ENCODE results near the gene RPS27L.

The RPS27L gene

GRCh38 chr15:63172851-63173451 lies 15.7 kb upstream of the RPS27L start:
- no peak for TF ChIP-seq POLR2A (IDR thresholded peaks at IDR 0.05; ENCODE audit: low read depth, low read length)
- FAIRE-seq = no peak
- DNase-seq (ENCODE audit: insufficient read length, low spot score) = no peak

- no peak for TF ChIP-seq POLR2A (IDR thresholded peaks at IDR 0.05; ENCODE audit: low read depth, low read length)
- FAIRE-seq (no peak), DNase-seq (ENCODE audit: insufficient read length, low spot score) (no peak)
Measured at GRCh38 chr15:63172376-63172775, 15.1 kb upstream of the RPS27L start.

DNA sequence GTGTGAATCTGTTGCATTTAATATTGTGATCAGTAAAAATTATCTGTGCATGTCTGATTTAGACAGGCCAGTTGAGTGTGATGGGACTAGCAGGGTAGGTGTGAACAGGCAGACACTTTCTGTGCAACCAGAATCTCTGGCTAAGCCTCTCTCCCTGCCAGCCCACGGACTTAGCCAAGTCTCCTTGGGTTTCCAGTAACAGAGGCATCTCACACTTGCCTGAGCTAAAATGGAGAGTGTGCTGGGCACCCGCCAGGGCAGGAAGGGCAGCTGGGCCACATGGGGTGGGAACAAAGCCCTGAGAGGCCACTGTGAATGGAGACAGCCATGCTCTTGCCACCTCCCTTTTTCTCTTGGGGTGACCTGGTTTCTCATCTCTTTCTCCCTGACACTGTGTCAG lies 12.5 kb upstream of the RPS27L start:
- DNase-seq (ENCODE audit: insufficient read length, low spot score) = no peak
- FAIRE-seq = no peak

DNA sequence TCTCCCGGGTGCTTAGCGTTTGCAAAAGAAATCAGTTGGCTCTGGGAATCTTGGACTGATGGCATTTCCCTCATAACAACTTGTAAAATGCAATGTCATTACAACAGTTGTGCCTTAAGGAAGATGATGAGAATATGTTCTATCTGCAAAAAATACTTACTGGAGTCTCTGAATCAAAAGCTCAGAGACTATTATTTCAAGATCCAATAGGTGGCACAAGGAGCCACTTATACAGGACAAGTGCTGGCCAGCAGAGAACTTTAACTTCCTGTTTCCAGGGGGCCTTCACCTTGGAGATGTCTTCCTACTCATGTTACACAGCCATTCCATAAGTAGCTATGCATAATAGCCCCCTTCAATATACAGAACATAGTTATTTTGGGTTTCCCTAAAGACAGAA lies 8.9 kb upstream of the RPS27L start:
- TF ChIP-seq POLR2A (IDR thresholded peaks at IDR 0.05; ENCODE audit: low read depth, low read length) = no peak
- DNase-seq (ENCODE audit: insufficient read length, low spot score) (no peak), FAIRE-seq (no peak)

More for the DNA sequence above, 12.5 kb upstream of the RPS27L start:
- no peak for TF ChIP-seq POLR2A (IDR thresholded peaks at IDR 0.05; ENCODE audit: low read depth, low read length)

DNA sequence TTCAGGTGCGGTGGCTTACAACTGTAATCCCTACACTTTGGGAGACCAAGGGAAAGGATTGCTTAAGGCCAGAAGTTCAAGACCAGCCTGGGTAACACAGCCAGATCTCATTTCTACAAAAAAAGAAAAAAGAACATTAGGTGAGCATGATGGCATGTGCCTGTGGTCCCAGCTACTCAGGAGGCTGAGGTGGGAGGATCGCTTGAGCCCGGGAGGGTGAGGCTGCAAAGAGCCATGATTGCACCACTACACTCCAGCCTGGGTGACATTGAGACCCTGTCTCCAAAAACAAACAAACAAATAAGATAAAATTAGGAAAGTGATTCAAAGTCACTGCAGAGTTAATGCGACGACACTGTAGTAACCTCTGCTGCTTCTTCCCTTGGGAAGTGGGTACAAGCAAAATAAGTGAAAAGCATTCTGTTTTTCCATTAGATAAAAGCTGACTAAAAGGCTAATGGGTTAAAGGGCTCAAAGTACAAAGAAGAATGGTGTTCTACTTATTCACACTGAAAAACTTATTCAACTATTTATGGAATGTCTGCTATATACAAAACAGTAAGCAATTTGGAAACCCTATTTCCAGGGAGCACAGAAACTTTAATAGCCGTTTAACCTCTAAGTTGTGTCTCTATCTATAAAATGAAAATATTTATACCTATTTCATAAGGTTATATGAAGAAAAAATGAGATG lies 8.0 kb upstream of the RPS27L start:
- FAIRE-seq = no peak
- no peak for DNase-seq (ENCODE audit: insufficient read length, low spot score)

GRCh38 chr15:63163217-63163616 lies 5.9 kb upstream of the RPS27L start:
- no peak for TF ChIP-seq POLR2A (IDR thresholded peaks at IDR 0.05; ENCODE audit: low read depth, low read length)
- FAIRE-seq (no peak), DNase-seq (ENCODE audit: insufficient read length, low spot score) (no peak)

More for the DNA sequence above, 8.0 kb upstream of the RPS27L start:
- no peak for TF ChIP-seq POLR2A (IDR thresholded peaks at IDR 0.05; ENCODE audit: low read depth, low read length)

DNA sequence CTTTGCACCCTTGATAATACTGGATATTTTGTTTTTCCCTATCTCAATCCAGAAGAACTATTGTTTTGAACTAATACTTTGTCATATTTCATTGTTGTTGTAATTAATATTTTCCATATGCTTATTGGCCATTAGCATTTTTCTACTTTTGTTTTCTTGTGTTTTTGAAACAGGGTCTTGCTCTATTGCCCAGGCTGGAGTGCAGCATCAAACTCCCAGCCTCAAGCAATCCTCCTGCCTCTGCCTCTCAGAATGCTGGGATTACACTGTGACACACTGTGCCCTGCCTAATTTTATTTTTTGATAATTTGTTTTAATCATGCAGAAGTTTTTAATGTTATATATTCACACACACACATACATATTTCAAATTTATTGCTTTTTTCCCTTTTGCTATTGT lies 3.4 kb upstream of the RPS27L start:
- no peak for FAIRE-seq
- no peak for DNase-seq (ENCODE audit: insufficient read length, low spot score)
- TF ChIP-seq POLR2A (IDR thresholded peaks at IDR 0.05; ENCODE audit: low read depth, low read length) = no peak

GRCh38 chr15:63157891-63158431 lies 684 bp upstream of the RPS27L start:
- no peak for TF ChIP-seq POLR2A (IDR thresholded peaks at IDR 0.05; ENCODE audit: low read depth, low read length)
- FAIRE-seq = no peak
- peak; percentile 30 for DNase-seq (ENCODE audit: insufficient read length, low spot score)

DNA sequence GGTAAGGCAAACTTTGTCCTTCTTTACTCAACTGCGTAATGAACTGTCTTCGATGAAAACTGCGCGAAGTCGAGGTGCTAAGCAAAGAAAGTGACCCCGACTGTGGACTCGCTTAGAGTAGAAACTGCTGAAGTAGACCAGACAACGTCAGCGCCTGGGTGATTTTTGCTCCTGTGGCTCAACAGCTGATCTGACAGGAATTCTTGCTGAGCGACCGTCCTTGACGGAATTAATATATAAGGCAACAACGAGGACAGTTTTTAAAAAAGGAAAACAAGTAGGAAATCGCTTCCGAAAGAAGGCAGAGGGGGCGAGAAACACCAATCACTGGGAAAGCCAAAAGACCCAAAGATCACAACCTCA lies 541 bp downstream of the RPS27L start:
- no peak for DNase-seq (ENCODE audit: insufficient read length, low spot score)
- TF ChIP-seq POLR2A (IDR thresholded peaks at IDR 0.05; ENCODE audit: low read depth, low read length) = no peak
- no peak for FAIRE-seq

DNA sequence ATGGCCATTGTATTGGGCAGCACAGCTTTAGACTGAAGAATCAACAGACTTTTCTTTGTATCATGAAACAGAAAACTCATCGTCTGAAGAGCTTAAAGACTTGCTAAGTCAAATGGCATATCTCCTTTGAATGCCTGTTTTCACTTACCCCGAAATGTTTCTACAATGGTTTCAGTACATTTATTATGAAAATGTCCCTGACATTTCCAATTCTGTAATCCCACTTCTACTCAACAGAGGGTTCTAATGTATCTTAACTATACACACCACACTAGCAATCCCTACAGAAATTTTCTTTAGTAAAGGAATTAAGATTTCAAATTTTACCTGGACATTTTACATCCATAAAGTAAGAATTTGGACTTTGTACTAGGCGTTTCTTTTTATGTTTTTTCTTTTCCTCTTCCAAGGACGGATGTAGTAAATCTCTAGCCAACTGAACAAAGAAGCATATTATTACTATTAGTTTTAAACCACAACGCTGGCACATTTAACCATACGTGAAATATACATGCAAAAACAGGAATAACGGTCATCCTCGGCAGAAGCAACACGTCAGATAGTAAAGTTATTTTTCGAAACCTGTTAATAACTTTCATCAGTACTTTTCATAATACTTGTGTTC lies 1.1 kb downstream of the RPS27L start:
- no peak for TF ChIP-seq POLR2A (IDR thresholded peaks at IDR 0.05; ENCODE audit: low read depth, low read length)
- FAIRE-seq (no peak), DNase-seq (ENCODE audit: insufficient read length, low spot score) (no peak)

- FAIRE-seq = no peak
Measured at GRCh38 chr15:63155486-63155885, 1.8 kb downstream of the RPS27L start.

DNA sequence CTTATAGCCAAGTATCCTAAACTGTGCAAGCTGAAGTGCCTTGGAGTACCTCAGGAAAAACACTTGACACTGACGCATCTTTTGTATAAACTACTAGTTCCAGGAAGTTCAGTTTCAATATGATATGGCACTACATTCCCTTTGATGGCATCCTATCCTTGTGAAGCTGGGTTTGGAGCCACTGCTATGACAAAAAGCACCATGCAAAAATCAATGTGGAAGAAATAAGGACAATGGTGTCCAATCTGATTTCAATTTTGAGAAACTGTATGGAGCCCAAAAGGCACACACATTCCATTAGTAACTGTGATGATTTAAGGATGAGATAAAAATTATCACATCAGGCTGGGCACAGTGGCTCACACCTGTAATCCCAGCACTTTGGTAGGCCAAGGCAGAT lies 5.6 kb downstream of the RPS27L start:
- FAIRE-seq = no peak
- no peak for TF ChIP-seq POLR2A (IDR thresholded peaks at IDR 0.05; ENCODE audit: low read depth, low read length)
- no peak for DNase-seq (ENCODE audit: insufficient read length, low spot score)

More at GRCh38 chr15:63155486-63155885, 1.8 kb downstream of the RPS27L start:
- DNase-seq (ENCODE audit: insufficient read length, low spot score) = no peak
- TF ChIP-seq POLR2A (IDR thresholded peaks at IDR 0.05; ENCODE audit: low read depth, low read length) = no peak

DNA sequence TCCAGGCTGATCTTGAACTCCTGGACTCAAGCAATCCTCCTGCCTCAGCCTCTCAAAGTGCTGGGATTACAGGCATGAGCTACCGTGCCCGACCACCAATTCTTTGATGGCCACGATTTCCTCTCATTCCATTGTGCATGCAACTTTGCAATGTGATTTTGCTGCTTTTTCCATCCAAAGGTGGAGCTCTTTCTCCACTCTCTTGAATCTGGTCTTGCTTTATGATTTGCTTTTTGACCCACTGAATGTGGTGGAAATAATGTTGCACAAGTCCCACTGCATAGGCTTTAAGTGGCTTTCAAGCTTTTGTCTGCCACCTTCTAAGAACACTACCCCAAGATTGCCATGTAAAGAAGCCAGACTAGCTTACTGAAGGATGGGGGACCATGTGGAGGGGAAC lies 10.6 kb downstream of the RPS27L start:
- DNase-seq (ENCODE audit: insufficient read length, low spot score) = no peak
- FAIRE-seq = no peak
- no peak for TF ChIP-seq POLR2A (IDR thresholded peaks at IDR 0.05; ENCODE audit: low read depth, low read length)

- TF ChIP-seq POLR2A (IDR thresholded peaks at IDR 0.05; ENCODE audit: low read depth, low read length) = no peak
- FAIRE-seq (no peak), DNase-seq (ENCODE audit: insufficient read length, low spot score) (no peak)
Measured at GRCh38 chr15:63145426-63145825, 11.9 kb downstream of the RPS27L start.

GRCh38 chr15:63140936-63141335 lies 16.3 kb downstream of the RPS27L start:
- DNase-seq (ENCODE audit: insufficient read length, low spot score) = no peak
- FAIRE-seq = no peak
- TF ChIP-seq POLR2A (IDR thresholded peaks at IDR 0.05; ENCODE audit: low read depth, low read length) = no peak
